Tongue (tissue), 2 donors: ENCODE results near the gene EIF4EBP2. TPM values are rescaled to one million over a fixed set of nuclear protein-coding genes. Genes with fewer than 3 reads are reported as not detected.

Experiments used
- DNase-seq: peaks from one replicate; pipeline ENCODE4 v3.0.0-alpha.2; 2015
- total RNA-seq: library from RNA; depleted of rRNA; stranded (reverse); fragments of >200 nt; gene quantifications from one replicate; pipeline ENCODE4 v1.2.3, GENCODE V29; 2014

Gene EIF4EBP2
- total RNA-seq, 1 donor from 2014 or later, result 59.7 TPM

DNA sequence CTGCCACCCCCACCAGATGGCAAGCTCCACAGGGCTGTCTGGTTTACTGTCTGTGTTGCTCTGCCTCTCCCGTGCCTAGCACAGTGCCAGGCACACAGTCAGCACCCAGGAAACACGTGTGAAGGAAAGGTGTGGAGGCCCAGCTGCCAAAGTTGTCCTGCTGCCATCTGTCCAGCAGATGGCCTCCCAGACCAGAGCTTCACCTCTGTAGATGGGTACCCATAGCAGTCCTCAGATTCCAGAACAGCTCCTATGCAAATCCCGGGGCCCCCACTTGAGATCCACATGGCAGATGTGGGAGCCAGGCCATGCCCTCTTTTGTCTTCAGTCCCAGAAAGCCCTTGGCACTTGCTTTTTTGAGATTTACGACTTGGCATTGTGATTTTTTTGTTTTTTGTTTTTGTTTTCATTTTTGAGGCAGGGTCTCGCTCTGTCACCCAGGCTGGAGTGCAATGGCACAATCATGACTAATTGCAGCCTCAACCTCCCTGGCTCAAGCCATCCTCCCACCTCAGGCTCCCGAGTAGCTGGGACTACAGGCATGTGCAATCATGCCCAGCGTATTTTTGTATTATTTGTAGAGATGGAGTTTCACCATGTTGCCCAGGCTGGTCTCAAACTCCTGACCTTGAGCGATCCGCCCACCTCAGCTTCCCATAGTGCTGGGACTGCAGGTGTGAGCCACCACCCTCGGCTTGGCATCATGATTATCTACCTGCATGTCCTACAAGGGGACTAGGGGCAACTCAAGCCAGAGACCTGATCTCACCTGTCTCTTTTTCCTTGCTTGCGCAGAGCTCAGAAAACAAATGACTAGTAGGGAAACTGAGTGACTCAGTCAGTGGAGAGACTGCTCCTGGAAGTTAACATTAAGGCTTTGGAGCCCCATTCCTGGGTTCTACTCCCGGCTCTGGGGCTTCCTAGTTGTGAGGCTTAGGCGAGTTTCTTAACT is 57.7 kb downstream of the EIF4EBP2 start:
- DNase-seq, result peak; percentile 82

DNA sequence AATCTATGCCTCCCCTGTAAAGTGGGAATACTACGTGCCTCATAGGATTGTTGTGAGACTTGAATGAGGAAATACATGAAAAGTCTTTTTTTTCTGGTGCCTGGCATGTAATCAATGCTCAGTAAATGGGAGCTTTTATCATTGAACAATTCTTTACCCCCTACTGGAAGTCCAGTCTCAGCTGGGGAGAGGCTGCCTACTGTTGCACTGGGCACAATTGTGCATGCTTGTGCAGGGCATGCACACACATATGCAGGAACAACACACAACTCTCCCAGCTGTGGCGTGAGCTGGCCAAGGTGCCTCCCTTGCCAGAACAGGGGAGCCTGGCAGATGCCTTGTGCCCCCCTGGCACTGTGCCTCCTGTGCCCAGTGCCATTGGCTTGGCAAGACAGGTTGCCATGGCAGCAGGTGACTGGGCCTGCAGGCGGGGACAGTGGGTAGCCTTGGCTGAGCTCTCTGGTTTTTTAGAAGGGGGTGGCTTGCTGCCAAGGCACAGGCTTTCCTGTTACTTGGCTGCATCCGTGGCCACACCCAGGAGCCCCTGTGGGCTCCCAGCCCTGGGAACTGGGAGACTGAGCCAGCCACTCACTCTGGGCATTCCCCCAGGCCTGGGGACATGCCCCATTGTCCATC is 58.5 kb downstream of the EIF4EBP2 start:
- peak; percentile 95 for DNase-seq

GRCh38 chr10:70465278-70465677 is 61.3 kb downstream of the EIF4EBP2 start:
- no peak for DNase-seq

DNA sequence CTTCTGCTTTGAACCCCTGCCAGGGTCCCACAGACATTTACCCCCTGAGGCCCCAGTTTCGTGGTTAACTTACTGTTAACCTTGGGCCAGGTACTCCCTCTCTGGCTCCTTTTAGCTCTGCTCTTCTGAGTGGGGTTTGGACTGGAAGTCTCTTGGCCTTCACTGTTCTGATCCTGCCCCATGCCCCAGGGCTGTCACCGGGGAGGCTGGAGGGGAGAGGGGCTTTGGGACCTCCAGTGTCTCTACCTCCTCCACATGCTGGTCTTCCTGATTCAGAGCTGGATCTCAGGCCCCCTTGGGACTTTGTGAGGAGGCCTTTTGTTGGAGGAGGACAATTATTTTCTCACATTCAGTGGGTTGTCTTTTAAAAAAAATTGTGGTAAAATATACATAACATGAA is 61.9 kb downstream of the EIF4EBP2 start:
- DNase-seq, result no peak

- no peak for DNase-seq
Measured at GRCh38 chr10:70466951-70467350, 63.0 kb downstream of the EIF4EBP2 start.

DNA sequence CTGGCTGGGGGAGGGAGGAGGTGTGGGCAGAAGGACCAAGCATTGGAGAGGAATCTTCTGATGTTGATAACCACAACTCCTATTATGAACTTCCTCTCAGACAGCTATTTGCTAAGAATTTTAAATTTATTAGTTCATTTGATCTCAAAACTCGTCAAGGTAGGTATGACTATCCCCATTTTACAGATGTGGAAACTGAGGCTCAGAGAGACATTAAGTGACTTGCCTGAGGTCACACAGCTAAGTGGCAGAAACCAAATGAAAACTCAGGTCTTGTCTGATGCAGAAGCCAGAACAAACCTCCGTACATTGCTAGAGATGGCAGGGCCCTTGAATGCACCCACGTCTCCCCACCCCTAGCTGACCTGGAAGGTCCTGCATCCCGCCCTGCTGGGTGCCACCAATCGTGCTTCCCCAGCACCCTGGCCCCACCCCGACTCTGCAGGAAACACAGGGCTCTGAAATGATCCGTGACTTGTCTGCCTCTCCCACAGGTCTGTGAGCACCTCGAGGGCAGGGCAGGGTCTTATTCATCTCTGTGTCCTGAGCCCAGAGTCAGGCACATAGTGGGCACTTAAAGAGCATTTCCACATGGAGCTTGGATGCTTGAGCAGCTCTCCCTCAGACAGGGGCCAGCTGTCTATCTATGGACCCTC is 69.0 kb downstream of the EIF4EBP2 start:
- no peak for DNase-seq

DNA sequence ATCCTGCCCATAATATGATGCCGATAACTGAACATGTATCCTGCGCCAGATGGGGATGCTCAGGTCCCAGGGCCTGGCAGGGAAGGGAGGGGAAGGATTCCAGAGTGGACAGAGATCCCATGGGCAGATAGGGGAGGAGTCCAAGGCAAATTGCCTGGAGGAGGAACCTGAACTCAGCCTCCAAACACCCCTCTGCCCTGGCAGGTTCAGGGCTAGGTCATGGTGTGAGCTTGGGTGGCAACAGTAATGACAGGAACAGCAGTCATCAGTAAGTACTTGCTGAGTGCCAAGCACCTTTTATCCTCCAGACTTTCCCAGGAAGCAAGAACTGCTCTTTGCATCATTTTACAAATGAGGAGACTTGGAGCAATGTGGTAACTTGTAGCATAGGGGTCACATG is 70.8 kb downstream of the EIF4EBP2 start:
- peak; percentile 91 for DNase-seq

GRCh38 chr10:70475661-70476060 is 71.7 kb downstream of the EIF4EBP2 start:
- DNase-seq, result no peak

GRCh38 chr10:70476249-70477035 is 72.5 kb downstream of the EIF4EBP2 start:
- no peak for DNase-seq

GRCh38 chr10:70477661-70478162 is 73.8 kb downstream of the EIF4EBP2 start:
- DNase-seq, result peak; percentile 37

Other genes with a start within 250 kb of the EIF4EBP2 start
- gene SAR1A, start 233.6 kb upstream of the EIF4EBP2 start, total RNA-seq, result 121 TPM
- gene PPA1, start 170.7 kb upstream of the EIF4EBP2 start, total RNA-seq, result 83.2 TPM
- not detected for gene NPFFR1, start 120.1 kb upstream of the EIF4EBP2 start, total RNA-seq
- gene LRRC20, start 21.5 kb upstream of the EIF4EBP2 start, total RNA-seq, result 66.1 TPM
- gene NODAL, start 37.5 kb downstream of the EIF4EBP2 start, total RNA-seq, result 0.92 TPM
- 19.8 TPM for gene PALD1, start 74.6 kb downstream of the EIF4EBP2 start, total RNA-seq
- gene PRF1, start 198.6 kb downstream of the EIF4EBP2 start, total RNA-seq, result 0.62 TPM